Activated T-cell treated with anti-CD3 and anti-CD28 coated beads, Interleukin-2, amount 50 U/mL, for 72 hours (primary cell): ENCODE results near the gene BRD7. TPM values are rescaled to one million over a fixed set of nuclear protein-coding genes. Genes with fewer than 3 reads are reported as not detected.

ENCODE experiments used
- ATAC-seq, 2 donors: fragments of 150-1000 bp; cut with Tn5 transposase; replicated peaks in 1 of 2; 2 replicates each; pipeline ENCODE4 v1.10.0; 2021; ENCODE audit warnings: moderate library complexity in 2 of 2, mild to moderate bottlenecking in 1 of 2
- DNase-seq, 2 donors: peaks; one replicate each; pipeline ENCODE4 v3.0.0; 2021 to 2022; ENCODE audit warnings: mixed read lengths in 1 of 2
- H3K27ac Mint-ChIP-seq: one replicate; pipeline ENCODE4 v1.8.0; 2022; ENCODE audit warnings: mild to moderate bottlenecking, moderate library complexity, mixed read lengths
- H3K27me3 Mint-ChIP-seq: one replicate; pipeline ENCODE4 v1.8.0; 2022; ENCODE audit warnings: low read depth, mixed read lengths
- H3K36me3 Mint-ChIP-seq, 2 donors: one replicate each; pipeline ENCODE4 v1.8.0; 2022; ENCODE audit warnings: mixed read lengths in 2 of 2, mild to moderate bottlenecking in 1 of 2; ENCODE audit not compliant: insufficient read depth in 2 of 2
- H3K4me1 Mint-ChIP-seq: one replicate; pipeline ENCODE4 v1.8.0; 2022; ENCODE audit warnings: low read depth, mixed read lengths
- H3K4me3 Mint-ChIP-seq, 2 donors: one replicate each; pipeline ENCODE4 v1.8.0; 2022; ENCODE audit warnings: mild to moderate bottlenecking in 2 of 2, mixed read lengths in 2 of 2, moderate library complexity in 2 of 2
- H3K9me3 Mint-ChIP-seq, 2 donors: one replicate each; pipeline ENCODE4 v1.8.0; 2022; ENCODE audit warnings: mixed read lengths in 2 of 2
- total RNA-seq, 2 donors: library from RNA; stranded (reverse); gene quantifications; one replicate each; pipeline ENCODE4 v1.2.3, GENCODE V29; 2022

Gene BRD7
- total RNA-seq, 2 donors from 2014 or later, result 74.8 to 84.2 TPM

- peak overlapping the region; percentile 88 for H3K27ac Mint-ChIP-seq
- no peak for DNase-seq
- no peak overlapping the region for H3K4me3 Mint-ChIP-seq
Observed at GRCh38 chr16:50309156-50309526, 59.6 kb downstream of the BRD7 start.

GRCh38 chr16:50308237-50308965 lies 60.4 kb downstream of the BRD7 start:
- H3K27me3 Mint-ChIP-seq, result no peaks in the 10 kb centered on the region
- H3K27ac Mint-ChIP-seq, result no peak overlapping the region
- H3K4me3 Mint-ChIP-seq, result no peak overlapping the region
- no peaks in the 10 kb centered on the region for H3K9me3 Mint-ChIP-seq
- DNase-seq (no peak), ATAC-seq (peak in 1 of 2 donors; percentile 7)
- peaks cover 0 to 5% of the 10 kb centered on the region in 2 donors for H3K36me3 Mint-ChIP-seq
- peaks cover 16% of the 10 kb centered on the region for H3K4me1 Mint-ChIP-seq

More at GRCh38 chr16:50309156-50309526, 59.6 kb downstream of the BRD7 start:
- H3K4me1 Mint-ChIP-seq, result peaks cover 21% of the 10 kb centered on the region
- ATAC-seq, result no peak
- H3K9me3 Mint-ChIP-seq, result no peaks in the 10 kb centered on the region
- peaks cover 2 to 8% of the 10 kb centered on the region in 2 donors for H3K36me3 Mint-ChIP-seq
- no peaks in the 10 kb centered on the region for H3K27me3 Mint-ChIP-seq

DNA sequence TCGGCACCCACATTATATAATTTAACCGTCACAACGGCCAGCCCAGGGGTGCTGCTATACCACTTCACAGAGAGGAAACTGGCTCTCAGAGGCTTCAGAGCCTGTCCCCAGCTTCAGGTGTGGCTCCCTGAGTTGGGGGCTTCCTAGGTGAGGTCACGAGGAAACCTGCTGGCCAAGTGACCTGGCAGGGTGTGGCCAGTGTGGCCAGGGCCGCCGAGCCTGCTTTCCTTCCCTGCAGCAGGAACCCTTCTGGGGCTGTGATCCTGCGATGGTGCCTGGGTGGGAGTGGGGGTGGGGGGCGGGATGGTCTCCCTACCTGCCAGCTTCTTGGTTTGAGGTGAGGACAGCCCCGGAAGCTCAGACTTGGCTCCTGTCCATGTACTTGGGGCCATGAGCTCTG lies 62.5 kb downstream of the BRD7 start:
- no peaks in the 10 kb centered on the region for H3K9me3 Mint-ChIP-seq
- no peak overlapping the region for H3K27ac Mint-ChIP-seq
- peaks cover 0 to 1% of the 10 kb centered on the region in 2 donors for H3K36me3 Mint-ChIP-seq
- H3K27me3 Mint-ChIP-seq, result no peaks in the 10 kb centered on the region
- ATAC-seq (no peak), DNase-seq (no peak)
- H3K4me1 Mint-ChIP-seq, result peaks cover 7% of the 10 kb centered on the region
- H3K4me3 Mint-ChIP-seq, result no peak overlapping the region

DNA sequence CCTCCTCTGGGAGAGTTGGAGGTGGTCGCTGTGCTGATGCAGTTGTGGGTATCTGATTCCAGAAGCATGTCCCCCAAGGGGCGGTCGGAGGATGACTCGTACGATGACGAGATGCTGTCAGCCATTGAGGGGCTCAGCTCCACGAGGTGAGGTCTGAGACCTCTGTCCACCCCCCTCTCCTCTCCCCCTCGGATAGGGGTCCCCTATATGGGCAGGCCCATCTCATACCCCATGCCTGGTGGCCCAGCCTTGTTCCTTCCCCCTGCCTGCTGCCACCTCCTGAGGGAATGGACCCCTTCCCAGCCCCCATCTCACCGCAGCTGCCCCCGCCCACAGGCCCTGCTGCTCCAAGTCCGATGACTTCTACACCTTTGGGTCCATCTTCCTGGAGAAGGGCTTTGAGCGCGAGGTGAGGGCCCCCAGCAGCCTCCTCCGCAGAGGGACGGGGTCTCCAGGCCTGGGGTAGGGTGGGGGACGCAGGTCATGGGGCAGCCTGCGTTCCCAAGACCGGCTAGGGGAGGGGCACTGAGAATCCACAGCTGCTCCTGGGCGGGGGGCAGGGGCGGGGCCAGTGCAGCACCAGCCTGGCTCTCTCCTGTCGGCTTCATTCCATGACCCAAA lies 63.2 kb downstream of the BRD7 start:
- Mint-ChIP-seq H3K27me3 (no peaks in the 10 kb centered on the region), H3K27ac (no peak overlapping the region), H3K4me3 (no peak overlapping the region), H3K4me1 (peaks cover 7% of the 10 kb centered on the region), H3K36me3 (peaks cover 0 to 1% of the 10 kb centered on the region in 2 donors), H3K9me3 (no peaks in the 10 kb centered on the region)
- DNase-seq, result no peak
- ATAC-seq, result no peak

DNA sequence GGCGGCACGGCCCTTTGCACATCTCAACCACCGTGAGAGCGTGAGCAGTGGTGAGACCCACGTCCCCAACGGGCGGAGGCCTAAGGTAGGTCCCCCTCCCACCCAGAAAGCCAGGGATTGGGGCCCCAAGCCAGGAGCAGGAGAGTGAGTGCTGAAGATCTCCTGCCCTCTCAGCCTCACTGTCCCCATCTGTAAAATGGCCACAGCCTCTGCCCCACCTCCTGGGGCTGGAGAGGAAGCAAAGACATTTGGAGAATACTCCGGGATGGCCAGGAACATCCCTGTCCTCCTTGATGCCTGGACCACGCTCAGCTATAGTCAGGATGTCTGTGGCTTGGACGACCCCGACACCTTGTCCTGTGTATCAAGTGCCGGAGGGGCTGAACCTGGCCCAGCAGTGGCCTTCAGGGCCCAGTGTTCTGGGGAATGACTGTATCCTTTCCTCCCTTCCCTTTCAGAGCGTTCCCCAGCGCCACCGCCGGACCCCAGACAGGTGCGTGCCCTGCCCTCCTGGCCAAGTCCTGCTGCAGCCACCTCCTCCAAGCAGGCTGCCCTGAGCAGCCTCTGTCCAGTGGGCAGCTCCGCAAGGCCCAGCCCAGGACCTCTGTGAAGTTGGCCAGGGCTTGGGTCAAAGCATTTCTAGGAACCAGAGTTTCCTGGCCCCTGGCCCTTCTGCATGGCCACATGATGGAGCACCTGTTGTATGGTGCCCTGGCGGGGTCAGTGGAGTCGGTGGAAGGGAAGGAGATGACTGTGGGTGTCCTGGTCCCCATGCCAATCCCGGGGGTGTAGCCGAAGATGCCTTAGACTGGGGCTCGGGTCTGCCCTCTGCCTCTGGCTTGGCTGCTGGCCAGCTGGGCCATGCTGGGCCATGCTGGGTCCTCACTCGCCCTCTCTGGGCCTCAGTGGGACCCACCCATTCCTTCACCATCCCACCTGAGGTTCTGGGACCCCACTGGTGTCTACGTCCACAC lies 64.0 kb downstream of the BRD7 start:
- Mint-ChIP-seq H3K9me3 (no peaks in the 10 kb centered on the region), H3K27ac (no peak overlapping the region), H3K4me3 (no peak overlapping the region), H3K4me1 (peaks cover under 1% of the 10 kb centered on the region), H3K36me3 (peaks cover 0 to 1% of the 10 kb centered on the region in 2 donors), H3K27me3 (no peaks in the 10 kb centered on the region)
- DNase-seq (no peak), ATAC-seq (no peak)

- DNase-seq, result no peak
- Mint-ChIP-seq H3K36me3 (peaks cover 0 to 1% of the 10 kb centered on the region in 2 donors), H3K4me1 (no peaks in the 10 kb centered on the region), H3K9me3 (no peaks in the 10 kb centered on the region), H3K27ac (no peak overlapping the region), H3K4me3 (no peak overlapping the region), H3K27me3 (no peaks in the 10 kb centered on the region)
- ATAC-seq, result no peak
Observed at GRCh38 chr16:50303605-50304466, 65.0 kb downstream of the BRD7 start.

- peaks cover 0 to 1% of the 10 kb centered on the region in 2 donors for H3K36me3 Mint-ChIP-seq
- H3K9me3 Mint-ChIP-seq, result no peaks in the 10 kb centered on the region
- ATAC-seq (no peak), DNase-seq (no peak)
- H3K4me1 Mint-ChIP-seq, result no peaks in the 10 kb centered on the region
- no peak overlapping the region for H3K4me3 Mint-ChIP-seq
- H3K27me3 Mint-ChIP-seq, result no peaks in the 10 kb centered on the region
- no peak overlapping the region for H3K27ac Mint-ChIP-seq
Observed at GRCh38 chr16:50303041-50303604, 65.7 kb downstream of the BRD7 start.

DNA sequence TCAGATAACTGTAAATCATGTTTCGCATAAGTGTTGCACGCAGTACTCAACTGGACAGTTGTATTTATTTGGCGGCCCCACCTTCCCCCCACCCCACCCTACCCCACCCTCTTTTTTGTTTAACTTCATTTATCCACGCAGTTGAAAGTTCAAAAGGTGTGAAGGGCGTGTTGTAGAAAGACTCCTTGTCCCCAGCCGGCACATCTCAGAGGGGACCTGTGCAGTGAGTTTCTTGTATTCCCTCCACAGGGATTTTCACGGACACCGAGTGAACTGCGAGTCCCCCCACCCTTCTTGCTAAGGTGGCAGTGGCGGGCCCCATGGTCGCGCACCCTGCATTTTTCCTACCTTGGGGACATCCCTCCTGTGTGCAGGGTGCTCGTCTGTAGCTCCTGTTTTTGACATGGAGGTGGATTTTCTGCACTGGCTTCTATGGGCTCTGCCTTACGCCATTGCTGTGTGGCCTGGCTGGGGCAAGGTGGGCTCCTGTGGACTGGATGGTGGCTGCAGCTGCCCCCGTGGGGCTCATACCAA lies 66.2 kb downstream of the BRD7 start:
- Mint-ChIP-seq H3K4me1 (no peaks in the 10 kb centered on the region), H3K4me3 (no peak overlapping the region), H3K9me3 (no peaks in the 10 kb centered on the region), H3K27ac (no peak overlapping the region), H3K27me3 (no peaks in the 10 kb centered on the region), H3K36me3 (peaks cover 0 to 1% of the 10 kb centered on the region in 2 donors)
- no peak for DNase-seq
- no peak for ATAC-seq

- H3K4me3 Mint-ChIP-seq, result no peak overlapping the region
- no peaks in the 10 kb centered on the region for H3K9me3 Mint-ChIP-seq
- ATAC-seq (no peak), DNase-seq (no peak)
- H3K4me1 Mint-ChIP-seq, result no peaks in the 10 kb centered on the region
- peaks cover 0 to 1% of the 10 kb centered on the region in 2 donors for H3K36me3 Mint-ChIP-seq
- no peak overlapping the region for H3K27ac Mint-ChIP-seq
- H3K27me3 Mint-ChIP-seq, result no peaks in the 10 kb centered on the region
Observed at GRCh38 chr16:50301626-50302471, 66.9 kb downstream of the BRD7 start.

- no peaks in the 10 kb centered on the region for H3K27me3 Mint-ChIP-seq
- no peaks in the 10 kb centered on the region for H3K9me3 Mint-ChIP-seq
- H3K27ac Mint-ChIP-seq, result no peak overlapping the region
- no peak overlapping the region for H3K4me3 Mint-ChIP-seq
- H3K4me1 Mint-ChIP-seq, result no peaks in the 10 kb centered on the region
- H3K36me3 Mint-ChIP-seq, result peaks cover 0 to 1% of the 10 kb centered on the region in 2 donors
- ATAC-seq, result no peak
- DNase-seq, result no peak
Observed at GRCh38 chr16:50300942-50301625, 67.7 kb downstream of the BRD7 start.

DNA sequence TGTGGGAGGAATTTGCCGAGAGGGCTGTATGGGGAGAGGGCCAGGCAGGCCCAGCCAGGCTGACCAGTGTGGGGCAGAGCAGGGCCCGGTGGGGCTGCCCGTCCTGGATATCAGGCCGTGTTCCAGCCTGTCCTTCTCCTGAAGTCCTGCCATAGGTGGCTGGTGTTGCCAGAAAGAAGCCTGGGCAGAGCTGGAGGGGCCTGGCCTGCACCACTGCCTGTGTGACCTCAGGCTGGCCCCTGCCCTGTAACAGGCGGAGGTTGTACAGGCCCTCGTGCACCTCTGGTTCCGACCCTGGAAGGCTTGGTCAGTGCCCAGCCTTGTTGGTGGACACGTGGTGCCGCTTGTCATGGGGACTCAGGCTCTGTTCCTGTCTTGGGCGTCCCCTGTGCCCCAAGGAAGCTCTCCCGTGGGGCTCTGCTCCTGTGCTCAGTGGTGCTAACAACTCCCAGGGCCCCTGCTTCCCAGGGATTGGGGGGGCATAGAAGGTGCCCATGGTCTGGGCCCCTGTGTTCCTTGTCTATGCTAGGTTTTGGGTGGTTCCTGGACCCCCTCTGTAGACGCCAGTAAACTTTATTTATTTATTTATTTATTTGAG lies 69.2 kb downstream of the BRD7 start:
- Mint-ChIP-seq H3K27ac (no peak overlapping the region), H3K4me3 (no peak overlapping the region), H3K36me3 (peaks cover 0 to 5% of the 10 kb centered on the region in 2 donors), H3K9me3 (no peaks in the 10 kb centered on the region), H3K27me3 (no peaks in the 10 kb centered on the region), H3K4me1 (no peaks in the 10 kb centered on the region)
- no peak for ATAC-seq
- DNase-seq, result no peak
